BLaER1 treated with 17β-estradiol and CSF1 and Interleukin-3, amounts not matched to agents 10 nM and 100 nM (cell line): Measurements from ENCODE around the gene CHPF2.

Experiments used
- H3K27ac ChIP-seq, 11 experiments: shearing (Covaris generic); formaldehyde crosslinking; 2 replicates each; pipeline ENCODE4 v1.8.1; 2022
- H3K27me3 ChIP-seq, 11 experiments: shearing (Covaris generic); formaldehyde crosslinking; 2 replicates each; pipeline ENCODE4 v1.8.1; 2022
- H3K36me3 ChIP-seq, 11 experiments: shearing (Covaris generic); formaldehyde crosslinking; 2 replicates each; pipeline ENCODE4 v1.8.1; 2022
- H3K4me1 ChIP-seq, 10 experiments: shearing (Covaris generic); formaldehyde crosslinking; 2 replicates each; pipeline ENCODE4 v1.8.1; 2022
- H3K4me2 ChIP-seq, 11 experiments: shearing (Covaris generic); formaldehyde crosslinking; 2 replicates each; pipeline ENCODE4 v1.8.1; 2022
- H3K4me3 ChIP-seq, 10 experiments: shearing (Covaris generic); formaldehyde crosslinking; 2 replicates each; pipeline ENCODE4 v1.8.1; 2022
- H3K9ac ChIP-seq, 11 experiments: shearing (Covaris generic); formaldehyde crosslinking; 2 replicates each; pipeline ENCODE4 v1.8.1; 2022
- H3K9me3 ChIP-seq, 11 experiments: shearing (Covaris generic); formaldehyde crosslinking; replicated peaks in 1 of 11; 2 replicates each; pipeline ENCODE4 v1.8.1; 2022
- H4K20me1 ChIP-seq, 11 experiments: shearing (Covaris generic); formaldehyde crosslinking; 2 replicates each; pipeline ENCODE4 v1.8.1; 2022
- Cebpa-rat ChIP-seq, 11 experiments: shearing (Covaris generic); IDR thresholded peaks; 2 replicates each; pipeline ENCODE4 v1.8.1; 2022

CHPF2 gene

GRCh38 chr7:151249732-151250072 is 17.4 kb downstream of the CHPF2 start:
- Histone ChIP-seq H3K4me3 (peak overlapping the region in 4 of 10 experiments; percentile 59 to 72 (median 62); a peak in 6 of 20 replicates), H3K27ac (no peak overlapping the region; a peak in 1 of 22 replicates), H3K9ac (peak overlapping the region in 2 of 11 experiments; percentile 70; a peak in 2 of 22 replicates), H3K27me3 (peaks cover 94 to 100% (median 100%) of the 10 kb centered on the region in 11 experiments), H3K4me1 (peaks cover 37 to 64% (median 54%) of the 10 kb centered on the region in 10 experiments), H3K4me2 (peak overlapping the region; percentile 93 to 100 (median 99); a peak in 21 of 22 replicates), H3K9me3 (no peaks in the 10 kb centered on the region), H4K20me1 (peaks cover 5 to 89% (median 60%) of the 10 kb centered on the region in 11 experiments; a peak in 17 of 22 replicates), H3K36me3 (no peaks in the 10 kb centered on the region)
- TF ChIP-seq Cebpa-rat (IDR thresholded peaks at IDR 0.05), result no peak

GRCh38 chr7:151250181-151251132 is 18.2 kb downstream of the CHPF2 start:
- peak overlapping the region in 1 of 10 experiments; percentile 66; a peak in 3 of 20 replicates for H3K4me3 ChIP-seq
- no peak for TF ChIP-seq Cebpa-rat (IDR thresholded peaks at IDR 0.05)
- no peak overlapping the region for H3K9ac ChIP-seq
- H3K36me3 ChIP-seq, result no peaks in the 10 kb centered on the region
- H3K27me3 ChIP-seq, result peaks cover 94 to 100% (median 100%) of the 10 kb centered on the region in 11 experiments
- H4K20me1 ChIP-seq, result peaks cover 0 to 88% (median 54%) of the 10 kb centered on the region in 11 experiments; a peak in 18 of 22 replicates
- peak overlapping the region in 8 of 11 experiments; percentile 88 to 100 (median 98); a peak in 10 of 22 replicates for H3K4me2 ChIP-seq
- peaks cover 30 to 57% (median 47%) of the 10 kb centered on the region in 10 experiments for H3K4me1 ChIP-seq
- no peak overlapping the region for H3K27ac ChIP-seq
- H3K9me3 ChIP-seq, result no peaks in the 10 kb centered on the region

DNA sequence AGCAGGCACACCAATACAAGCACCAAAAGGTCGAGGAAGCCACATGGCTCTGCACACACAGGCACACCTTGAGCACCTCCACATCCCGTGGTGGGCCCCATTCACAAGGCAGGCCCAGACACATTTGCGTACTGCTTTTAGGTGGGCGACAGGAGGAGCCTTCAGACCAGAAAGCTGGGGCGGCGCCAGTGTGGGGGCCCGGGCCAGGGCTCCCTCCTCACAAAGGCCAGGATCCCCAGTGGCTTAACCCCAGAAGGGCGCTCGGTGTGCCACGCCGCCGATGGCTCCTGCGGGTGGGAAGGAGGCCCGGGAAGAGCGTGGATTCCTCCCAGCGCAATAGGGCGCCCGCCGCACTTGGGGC is 19.0 kb downstream of the CHPF2 start:
- peak overlapping the region in 10 of 11 experiments; percentile 51 to 72 (median 65); a peak in 17 of 22 replicates for H3K9ac ChIP-seq
- H3K9me3 ChIP-seq, result no peaks in the 10 kb centered on the region
- 0 out of 22 replicates have a peak overlapping the region, but pooled peaks of 1 of the 11 experiments have one; percentile 32 for H3K27ac ChIP-seq
- peaks cover 30 to 51% (median 44%) of the 10 kb centered on the region in 10 experiments for H3K4me1 ChIP-seq
- H4K20me1 ChIP-seq, result peaks cover 0 to 81% (median 47%) of the 10 kb centered on the region in 11 experiments; a peak in 18 of 22 replicates
- peak overlapping the region; percentile 60 to 73 (median 66) for H3K4me3 ChIP-seq
- H3K27me3 ChIP-seq, result peaks cover 90 to 100% (median 100%) of the 10 kb centered on the region in 11 experiments
- TF ChIP-seq Cebpa-rat (IDR thresholded peaks at IDR 0.05), result no peak
- H3K4me2 ChIP-seq, result peak overlapping the region; percentile 88 to 99 (median 94)
- no peaks in the 10 kb centered on the region for H3K36me3 ChIP-seq

DNA sequence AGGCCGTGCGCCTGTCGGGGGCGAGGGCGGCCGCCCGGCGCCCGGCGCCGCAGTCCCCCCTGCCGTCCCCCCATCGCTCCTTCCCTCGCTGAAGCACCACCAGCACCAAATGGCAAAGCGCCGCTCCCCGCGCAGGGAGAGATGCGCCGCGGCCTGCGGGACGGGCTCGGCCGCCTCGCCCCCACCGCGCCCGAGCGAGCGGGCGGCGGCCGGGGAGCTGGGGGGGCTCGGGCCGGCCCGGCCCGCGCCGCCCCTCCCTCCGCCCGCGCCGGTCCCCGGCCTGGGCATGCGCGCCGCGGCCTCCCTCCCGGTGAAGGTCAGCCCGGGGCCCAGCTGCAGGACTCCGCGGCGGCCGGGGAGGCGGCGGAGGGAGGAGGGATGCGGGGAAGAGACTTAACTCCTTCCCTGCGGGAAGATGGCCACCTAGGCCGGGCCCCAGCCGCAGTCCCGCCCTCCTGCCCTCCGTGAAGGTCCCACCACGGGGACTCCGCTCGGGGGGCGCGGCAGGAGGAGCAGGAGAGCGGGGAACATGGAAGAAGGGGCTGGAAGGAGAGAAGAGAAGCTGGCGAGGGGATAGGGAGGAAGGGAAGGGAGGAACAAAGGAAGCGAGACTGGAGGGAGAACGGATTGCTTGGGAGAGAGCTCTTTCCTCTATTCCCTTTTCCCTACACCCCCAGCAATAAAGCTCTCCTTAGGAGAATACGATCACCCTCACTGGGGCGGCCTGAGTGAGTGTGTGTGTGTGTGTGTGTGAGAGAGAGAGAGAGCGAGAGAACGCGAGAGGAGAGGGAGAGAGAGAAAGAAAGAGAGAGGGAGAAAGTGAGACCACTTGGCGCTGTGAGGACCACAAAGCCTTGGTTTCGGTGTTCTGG is 19.6 kb downstream of the CHPF2 start:
- peak overlapping the region; percentile 31 to 72 (median 65); a peak in 21 of 22 replicates for H3K9ac ChIP-seq
- H3K27me3 ChIP-seq, result peaks cover 90 to 100% (median 100%) of the 10 kb centered on the region in 11 experiments

DNA sequence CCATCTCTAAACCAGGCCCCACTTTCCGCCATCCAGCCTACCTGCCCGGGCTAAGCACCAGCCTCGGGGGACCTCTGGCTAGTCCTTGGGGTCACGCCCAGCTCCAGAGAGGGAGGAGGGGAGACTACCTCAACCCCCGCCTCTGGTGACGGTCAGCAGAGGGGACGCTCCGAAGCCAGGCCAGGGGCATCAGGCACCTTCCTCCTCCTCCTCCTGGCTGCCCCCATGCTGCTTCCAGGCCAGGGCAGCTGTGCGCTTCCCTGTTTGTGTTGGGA is 20.2 kb downstream of the CHPF2 start:
- Histone ChIP-seq H3K36me3 (no peaks in the 10 kb centered on the region), H3K4me3 (peak overlapping the region in 3 of 10 experiments; percentile 63 to 73 (median 68); a peak in 4 of 20 replicates), H3K4me1 (peaks cover 26 to 44% (median 36%) of the 10 kb centered on the region in 10 experiments), H3K4me2 (peak overlapping the region in 6 of 11 experiments; percentile 88 to 99 (median 94); a peak in 7 of 22 replicates), H3K27ac (no peak overlapping the region), H3K9me3 (no peaks in the 10 kb centered on the region), H4K20me1 (peaks cover 0 to 69% (median 35%) of the 10 kb centered on the region in 11 experiments; a peak in 17 of 22 replicates), H3K27me3 (peaks cover 88 to 100% (median 100%) of the 10 kb centered on the region in 11 experiments), H3K9ac (no peak overlapping the region)
- no peak for TF ChIP-seq Cebpa-rat (IDR thresholded peaks at IDR 0.05)

More for the DNA sequence above, 19.6 kb downstream of the CHPF2 start:
- Histone ChIP-seq H3K27ac (peak overlapping the region in 2 of 11 experiments; percentile 11 to 32; a peak in 1 of 22 replicates), H3K4me1 (peaks cover 30 to 49% (median 42%) of the 10 kb centered on the region in 10 experiments), H3K4me2 (peak overlapping the region; percentile 88 to 99 (median 94)), H4K20me1 (peaks cover 0 to 74% (median 41%) of the 10 kb centered on the region in 11 experiments; a peak in 18 of 22 replicates), H3K9me3 (no peaks in the 10 kb centered on the region), H3K4me3 (peak overlapping the region; percentile 60 to 73 (median 66)), H3K36me3 (no peaks in the 10 kb centered on the region)
- TF ChIP-seq Cebpa-rat (IDR thresholded peaks at IDR 0.05), result no peak

- no peak overlapping the region for H3K27ac ChIP-seq
- no peaks in the 10 kb centered on the region for H3K36me3 ChIP-seq
- no peak overlapping the region for H3K4me3 ChIP-seq
- no peak overlapping the region for H3K4me2 ChIP-seq
- peaks cover 21 to 37% (median 31%) of the 10 kb centered on the region in 10 experiments for H3K4me1 ChIP-seq
- no peak overlapping the region for H3K9ac ChIP-seq
- H3K27me3 ChIP-seq, result peaks cover 81 to 100% (median 100%) of the 10 kb centered on the region in 11 experiments
- H4K20me1 ChIP-seq, result peaks cover 0 to 63% (median 31%) of the 10 kb centered on the region in 11 experiments; a peak in 16 of 22 replicates
- no peak for TF ChIP-seq Cebpa-rat (IDR thresholded peaks at IDR 0.05)
- no peaks in the 10 kb centered on the region for H3K9me3 ChIP-seq
Measured at GRCh38 chr7:151252961-151253711, 20.9 kb downstream of the CHPF2 start.

DNA sequence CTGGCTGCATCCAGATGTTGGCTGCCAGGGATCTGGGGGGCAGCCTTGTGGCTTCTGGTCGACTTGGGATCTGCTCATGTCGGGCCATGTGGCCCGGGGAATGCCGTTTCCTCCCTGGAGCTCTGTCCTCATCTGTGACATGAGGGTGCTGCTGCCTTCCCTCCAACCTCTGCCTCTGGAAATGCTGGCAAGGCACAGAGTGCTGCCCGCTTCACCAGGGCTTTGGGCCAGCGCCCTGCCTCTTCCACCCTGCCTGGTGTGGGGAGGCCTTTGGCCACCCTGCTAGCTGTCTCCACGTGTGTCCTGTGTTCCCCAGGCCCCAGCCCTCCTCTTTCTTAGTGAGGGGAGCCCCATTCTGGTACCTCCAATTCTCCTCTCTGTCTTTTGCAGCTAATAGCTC is 22.0 kb downstream of the CHPF2 start:
- no peak overlapping the region for H3K4me2 ChIP-seq
- TF ChIP-seq Cebpa-rat (IDR thresholded peaks at IDR 0.05), result no peak
- no peak overlapping the region for H3K9ac ChIP-seq
- no peak overlapping the region for H3K4me3 ChIP-seq
- no peak overlapping the region for H3K27ac ChIP-seq
- H3K27me3 ChIP-seq, result peaks cover 74 to 96% (median 94%) of the 10 kb centered on the region in 11 experiments
- H3K36me3 ChIP-seq, result no peaks in the 10 kb centered on the region
- peaks cover 0 to 59% (median 29%) of the 10 kb centered on the region in 11 experiments; a peak in 16 of 22 replicates for H4K20me1 ChIP-seq
- peaks cover 10 to 26% (median 21%) of the 10 kb centered on the region in 10 experiments; a peak in 19 of 20 replicates for H3K4me1 ChIP-seq
- no peaks in the 10 kb centered on the region for H3K9me3 ChIP-seq

- H4K20me1 ChIP-seq, result peaks cover 0 to 55% (median 29%) of the 10 kb centered on the region in 11 experiments; a peak in 16 of 22 replicates
- no peaks in the 10 kb centered on the region for H3K36me3 ChIP-seq
- H3K4me1 ChIP-seq, result peaks cover 6 to 21% (median 16%) of the 10 kb centered on the region in 10 experiments; a peak in 18 of 20 replicates
- no peak overlapping the region for H3K27ac ChIP-seq
- TF ChIP-seq Cebpa-rat (IDR thresholded peaks at IDR 0.05), result no peak
- peaks cover 70 to 91% (median 89%) of the 10 kb centered on the region in 11 experiments for H3K27me3 ChIP-seq
- H3K4me3 ChIP-seq, result no peak overlapping the region
- no peaks in the 10 kb centered on the region for H3K9me3 ChIP-seq
- H3K9ac ChIP-seq, result no peak overlapping the region
- H3K4me2 ChIP-seq, result no peak overlapping the region
Measured at GRCh38 chr7:151254851-151255250, 22.6 kb downstream of the CHPF2 start.
